ENCODE results near the gene SUPT3H. TPM values are rescaled to one million over a fixed set of nuclear protein-coding genes. Genes with fewer than 3 reads are reported as not detected.

The SUPT3H gene
- polyA plus RNA-seq, 1 donor (not counting 4 experiments of a cell fraction or from before 2014, with no cell fraction given): 7.6 TPM

DNA sequence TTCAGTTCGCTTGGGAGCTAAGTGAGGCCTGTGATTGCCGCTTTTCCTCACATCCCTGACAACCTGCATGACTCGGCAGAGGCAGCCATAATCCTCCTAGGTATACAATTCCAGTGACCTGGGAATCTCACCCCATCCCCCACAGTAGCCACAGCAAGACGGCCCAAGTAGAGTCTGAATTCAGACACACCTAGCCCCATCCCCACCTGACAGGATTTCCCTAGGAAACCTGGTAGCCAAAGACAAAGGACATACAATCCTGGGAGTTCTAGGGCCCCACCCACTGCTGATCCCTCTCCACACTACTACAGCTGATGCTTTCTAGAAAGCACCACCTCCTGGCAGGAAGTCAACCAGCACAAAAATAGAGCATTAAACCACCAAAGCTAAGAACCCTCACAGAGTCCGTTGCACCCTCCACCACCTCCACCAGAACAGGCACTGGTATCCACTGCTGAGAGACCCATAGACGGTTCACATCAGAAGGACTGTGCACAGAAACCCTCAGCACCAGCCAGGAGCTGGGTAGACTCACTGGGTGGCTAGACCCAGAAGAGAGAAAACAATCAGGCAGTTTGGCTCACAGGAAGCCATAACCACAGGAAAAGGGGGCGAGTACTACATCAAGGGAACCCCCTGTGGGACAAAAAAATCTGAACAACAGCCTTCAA lies 67.5 kb downstream of the SUPT3H start:
- H3K36me3 ChIP-seq (ENCODE audit: control insufficient read depth in 2 of 2, extremely low read depth in 1 of 2, insufficient read depth in 2 of 2, low read length in 2 of 2): no peaks in the 10 kb centered on the region
- H3K27ac ChIP-seq (ENCODE audit: control insufficient read depth, insufficient read depth, low read length): no peak overlapping the region
- no peaks in the 10 kb centered on the region for H4K20me1 ChIP-seq (ENCODE audit: control insufficient read depth, extremely low read depth, insufficient read depth, low read length)
- no peaks in the 10 kb centered on the region for H3K79me2 ChIP-seq (ENCODE audit: control insufficient read depth, insufficient read depth, low read length)
- no peak overlapping the region for H3K4me2 ChIP-seq (ENCODE audit: control insufficient read depth, extremely low read depth, insufficient read depth, low read depth, low read length)
- no peak overlapping the region for H3K4me3 ChIP-seq (ENCODE audit: control insufficient read depth in 2 of 3, extremely low read depth in 1 of 3, insufficient read depth in 2 of 3, low read depth in 1 of 3, low read length in 3 of 3)
- no peaks in the 10 kb centered on the region for H3K4me1 ChIP-seq (ENCODE audit: control insufficient read depth, extremely low read depth, insufficient read depth, low read length)
- H3K9me1 ChIP-seq (ENCODE audit: control insufficient read depth, extremely low read depth, insufficient read depth, low read length): no peaks in the 10 kb centered on the region
- TF ChIP-seq, protein P1, sequence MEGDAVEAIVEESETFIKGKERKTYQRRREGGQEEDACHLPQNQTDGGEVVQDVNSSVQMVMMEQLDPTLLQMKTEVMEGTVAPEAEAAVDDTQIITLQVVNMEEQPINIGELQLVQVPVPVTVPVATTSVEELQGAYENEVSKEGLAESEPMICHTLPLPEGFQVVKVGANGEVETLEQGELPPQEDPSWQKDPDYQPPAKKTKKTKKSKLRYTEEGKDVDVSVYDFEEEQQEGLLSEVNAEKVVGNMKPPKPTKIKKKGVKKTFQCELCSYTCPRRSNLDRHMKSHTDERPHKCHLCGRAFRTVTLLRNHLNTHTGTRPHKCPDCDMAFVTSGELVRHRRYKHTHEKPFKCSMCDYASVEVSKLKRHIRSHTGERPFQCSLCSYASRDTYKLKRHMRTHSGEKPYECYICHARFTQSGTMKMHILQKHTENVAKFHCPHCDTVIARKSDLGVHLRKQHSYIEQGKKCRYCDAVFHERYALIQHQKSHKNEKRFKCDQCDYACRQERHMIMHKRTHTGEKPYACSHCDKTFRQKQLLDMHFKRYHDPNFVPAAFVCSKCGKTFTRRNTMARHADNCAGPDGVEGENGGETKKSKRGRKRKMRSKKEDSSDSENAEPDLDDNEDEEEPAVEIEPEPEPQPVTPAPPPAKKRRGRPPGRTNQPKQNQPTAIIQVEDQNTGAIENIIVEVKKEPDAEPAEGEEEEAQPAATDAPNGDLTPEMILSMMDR (optimal IDR thresholded peaks at IDR 0.05 in 1 of 3, IDR thresholded peaks at IDR 0.05 in 1 of 3, conservative IDR thresholded peaks at IDR 0.05 in 1 of 3; ENCODE audit: extremely low read depth in 1 of 3, insufficient read depth in 2 of 3, low read length in 3 of 3): no peak
- TF ChIP-seq EZH2 (IDR thresholded peaks at IDR 0.05; ENCODE audit: low read length): no peak
- no peak overlapping the region for H3K9ac ChIP-seq (ENCODE audit: control insufficient read depth, extremely low read depth, insufficient read depth, low read length)
- no peak for DNase-seq (ENCODE audit: low read depth, low spot score)
- no peak overlapping the region for H2AFZ ChIP-seq (ENCODE audit: control insufficient read depth, low read length)
- FAIRE-seq: no peak
- no peaks in the 10 kb centered on the region for H3K9me3 ChIP-seq (ENCODE audit: control insufficient read depth, low read depth, low read length)
- no peaks in the 10 kb centered on the region for H3K27me3 ChIP-seq (ENCODE audit: control insufficient read depth, extremely low read depth, insufficient read depth, low read length)
- dilution Hi-C loops (cut with MboI; ENCODE audit: extremely low pct_ligation_motif_present, low sequenced_read_pairs): no loop called here

DNA sequence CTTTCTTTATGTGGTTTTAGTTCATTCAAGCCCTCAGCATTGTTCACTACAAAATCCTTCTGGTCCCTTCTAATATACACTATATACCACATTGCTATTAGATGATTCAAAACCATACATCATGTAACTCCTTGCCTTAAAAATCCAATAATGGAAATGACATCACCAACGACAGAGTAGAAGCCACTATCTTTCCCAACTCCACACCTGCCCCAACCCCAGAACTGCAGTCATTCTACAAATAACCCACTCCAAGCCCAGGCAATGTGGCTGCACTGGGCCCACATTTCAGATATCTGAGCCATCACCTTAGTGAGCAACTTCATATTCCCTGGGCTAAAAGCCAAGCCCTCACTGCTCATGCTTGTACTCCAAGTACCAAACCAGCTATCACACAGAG lies 72.2 kb downstream of the SUPT3H start:
- Histone ChIP-seq H3K4me1 (ENCODE audit: control insufficient read depth, extremely low read depth, insufficient read depth, low read length) (no peaks in the 10 kb centered on the region), H3K36me3 (ENCODE audit: control insufficient read depth in 2 of 2, extremely low read depth in 1 of 2, insufficient read depth in 2 of 2, low read length in 2 of 2) (no peaks in the 10 kb centered on the region), H3K4me3 (ENCODE audit: control insufficient read depth in 2 of 3, extremely low read depth in 1 of 3, insufficient read depth in 2 of 3, low read depth in 1 of 3, low read length in 3 of 3) (no peak overlapping the region), H4K20me1 (ENCODE audit: control insufficient read depth, extremely low read depth, insufficient read depth, low read length) (no peaks in the 10 kb centered on the region), H3K27ac (ENCODE audit: control insufficient read depth, insufficient read depth, low read length) (no peak overlapping the region), H3K4me2 (ENCODE audit: control insufficient read depth, extremely low read depth, insufficient read depth, low read depth, low read length) (no peak overlapping the region), H3K9ac (ENCODE audit: control insufficient read depth, extremely low read depth, insufficient read depth, low read length) (no peak overlapping the region), H3K27me3 (ENCODE audit: control insufficient read depth, extremely low read depth, insufficient read depth, low read length) (no peaks in the 10 kb centered on the region), H3K9me1 (ENCODE audit: control insufficient read depth, extremely low read depth, insufficient read depth, low read length) (no peaks in the 10 kb centered on the region), H2AFZ (ENCODE audit: control insufficient read depth, low read length) (no peak overlapping the region), H3K79me2 (ENCODE audit: control insufficient read depth, insufficient read depth, low read length) (no peaks in the 10 kb centered on the region), H3K9me3 (ENCODE audit: control insufficient read depth, low read depth, low read length) (no peaks in the 10 kb centered on the region)
- dilution Hi-C loops (cut with MboI; ENCODE audit: extremely low pct_ligation_motif_present, low sequenced_read_pairs): no loop called here
- no peak for FAIRE-seq
- no peak for DNase-seq (ENCODE audit: low read depth, low spot score)
- TF ChIP-seq, protein P1 (optimal IDR thresholded peaks at IDR 0.05 in 1 of 3, IDR thresholded peaks at IDR 0.05 in 1 of 3, conservative IDR thresholded peaks at IDR 0.05 in 1 of 3; ENCODE audit: extremely low read depth in 1 of 3, insufficient read depth in 2 of 3, low read length in 3 of 3): no peak
